ENCODE results near the gene CDK6.

DNA sequence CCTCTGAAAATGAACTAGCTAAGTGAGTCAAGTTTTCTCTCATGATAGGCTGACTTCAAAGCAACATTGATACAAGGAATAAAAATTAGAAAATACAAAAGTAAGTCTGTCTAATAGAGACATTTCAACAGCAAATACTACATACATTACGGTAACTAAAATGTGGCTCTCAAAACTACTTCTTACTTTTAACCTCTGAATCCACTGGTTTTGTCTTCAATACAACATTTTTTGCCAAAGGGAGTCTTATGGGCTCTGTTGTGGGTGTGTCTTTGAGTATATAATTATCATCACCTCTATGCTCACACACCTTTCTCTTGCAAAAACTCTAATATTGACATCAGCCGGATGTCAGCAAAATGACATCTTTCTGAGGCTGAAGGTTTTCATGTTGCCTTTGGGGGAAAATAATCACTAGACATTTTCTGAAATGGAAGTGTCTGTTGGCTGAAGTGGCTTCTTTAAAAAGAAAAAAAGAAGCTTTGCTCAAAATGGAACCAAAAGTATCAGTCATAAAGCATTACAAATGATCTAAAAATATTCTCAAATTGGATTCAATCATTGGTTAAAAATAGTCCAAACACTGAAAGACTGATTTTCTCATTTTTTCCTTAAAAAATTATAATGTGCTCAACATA, 204.4 kb downstream of the CDK6 start:
- TF ChIP-seq ELF4 (IDR thresholded peaks at IDR 0.05) (no peak), FOXK2 (IDR thresholded peaks at IDR 0.05) (no peak), SP1 (IDR thresholded peaks at IDR 0.05) (no peak)
- TF ChIP-seq, protein P1, sequence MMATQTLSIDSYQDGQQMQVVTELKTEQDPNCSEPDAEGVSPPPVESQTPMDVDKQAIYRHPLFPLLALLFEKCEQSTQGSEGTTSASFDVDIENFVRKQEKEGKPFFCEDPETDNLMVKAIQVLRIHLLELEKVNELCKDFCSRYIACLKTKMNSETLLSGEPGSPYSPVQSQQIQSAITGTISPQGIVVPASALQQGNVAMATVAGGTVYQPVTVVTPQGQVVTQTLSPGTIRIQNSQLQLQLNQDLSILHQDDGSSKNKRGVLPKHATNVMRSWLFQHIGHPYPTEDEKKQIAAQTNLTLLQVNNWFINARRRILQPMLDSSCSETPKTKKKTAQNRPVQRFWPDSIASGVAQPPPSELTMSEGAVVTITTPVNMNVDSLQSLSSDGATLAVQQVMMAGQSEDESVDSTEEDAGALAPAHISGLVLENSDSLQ (IDR thresholded peaks at IDR 0.05) = no peak
